Measurements from ENCODE around the gene TMEM214. TPM values are rescaled to one million over a fixed set of nuclear protein-coding genes. Genes with fewer than 3 reads are reported as not detected.

TMEM214 gene
- total RNA-seq, 4 donors from 2014 or later: 26.7 to 47.7 (median 35.3) TPM

- no peak for DNase-seq (ENCODE audit: extremely low spot score)
- intact Hi-C loops (cut with DNase I): no loop called here
- Histone ChIP-seq H3K9me3 (no peaks in the 10 kb centered on the region), H3K4me1 (peaks cover 56 to 92% (median 91%) of the 10 kb centered on the region in 4 donors), H3K27ac (replicated peaks in 1 of 4) (peak overlapping the region; percentile 98 to 99 (median 98)), H3K27me3 (no peaks in the 10 kb centered on the region), H3K4me3 (no peak overlapping the region), H3K36me3 (peaks cover 0 to under 1% (median 0%) of the 10 kb centered on the region in 4 donors)
- TF ChIP-seq POLR2A (IDR thresholded peaks at IDR 0.05; ENCODE audit: low read depth): no peak
- no peak for TF ChIP-seq CTCF (IDR thresholded peaks at IDR 0.05)
- TF ChIP-seq POLR2AphosphoS5 (IDR thresholded peaks at IDR 0.05): no peak
- TF ChIP-seq EP300 (IDR thresholded peaks at IDR 0.05): no peak
- 75% methylated on average over 4 of the region's 4 CpGs for WGBS
Measured at GRCh38 chr2:27076323-27076722, 43.6 kb downstream of the TMEM214 start.

- TF ChIP-seq CTCF (IDR thresholded peaks at IDR 0.05): no peak
- TF ChIP-seq EP300 (IDR thresholded peaks at IDR 0.05): no peak
- TF ChIP-seq POLR2AphosphoS5 (IDR thresholded peaks at IDR 0.05): no peak
- TF ChIP-seq POLR2A (IDR thresholded peaks at IDR 0.05; ENCODE audit: low read depth): no peak
- intact Hi-C loops (cut with DNase I): no loop called here
- no peaks in the 10 kb centered on the region for H3K9me3 ChIP-seq
- H3K4me3 ChIP-seq: no peak overlapping the region
- WGBS: 65% methylated on average over 7 of the region's 7 CpGs
- no peaks in the 10 kb centered on the region for H3K27me3 ChIP-seq
- H3K36me3 ChIP-seq: peaks cover 2 to 10% (median 4%) of the 10 kb centered on the region in 4 donors
- H3K27ac ChIP-seq (replicated peaks in 1 of 4): peak overlapping the region; percentile 98 to 99 (median 98)
- DNase-seq (ENCODE audit: extremely low spot score): no peak
- H3K4me1 ChIP-seq: peaks cover 62 to 97% (median 96%) of the 10 kb centered on the region in 4 donors
Measured at GRCh38 chr2:27077231-27077630, 44.5 kb downstream of the TMEM214 start.

GRCh38 chr2:27078267-27079194 lies 45.8 kb downstream of the TMEM214 start, which contains the start of gene EMILIN1:
Gene EMILIN1 (plus strand): TSS chr2:27078615. CDS start chr2:27079066, 451 bp downstream.
- Histone ChIP-seq H3K9me3 (no peaks in the 10 kb centered on the region), H3K27ac (replicated peaks in 1 of 4) (peak within 1 kb of the TSS; percentile 98 to 99 (median 98)), H3K4me3 (peak within 1 kb of the TSS; percentile 56 to 76 (median 70)), H3K36me3 (peaks cover 4 to 23% (median 12%) of the 10 kb centered on the region in 4 donors), H3K27me3 (no peaks in the 10 kb centered on the region), H3K4me1 (peaks cover 54 to 97% (median 96%) of the 10 kb centered on the region in 4 donors)
- 9% methylated on average over 34 of the region's 41 CpGs for WGBS
- intact Hi-C loops (cut with DNase I): loop anchor here (2.0 kb wide), 1 partner anchor 28 kb away; the partner anchor contains the start of gene AGBL5
- peak; percentile 97 for DNase-seq (ENCODE audit: extremely low spot score)
- TF ChIP-seq POLR2A (IDR thresholded peaks at IDR 0.05; ENCODE audit: low read depth) (no peak), EP300 (IDR thresholded peaks at IDR 0.05) (no peak), POLR2AphosphoS5 (IDR thresholded peaks at IDR 0.05) (peak; percentile 76 to 83), CTCF (IDR thresholded peaks at IDR 0.05) (peak in 1 of 3 experiments; percentile 18)

GRCh38 chr2:27079233-27080139 lies 46.7 kb downstream of the TMEM214 start:
- DNase-seq (ENCODE audit: extremely low spot score): no peak
- peaks cover 47 to 97% (median 96%) of the 10 kb centered on the region in 4 donors for H3K4me1 ChIP-seq

More at GRCh38 chr2:27079233-27080139, 46.7 kb downstream of the TMEM214 start:
- peak overlapping the region; percentile 56 to 76 (median 70) for H3K4me3 ChIP-seq
- intact Hi-C loops (cut with DNase I): loop anchor here (2.0 kb wide), 1 partner anchor 29 kb away; the partner anchor contains the start of gene AGBL5
- H3K9me3 ChIP-seq: no peaks in the 10 kb centered on the region
- WGBS: 35% methylated on average over 11 of the region's 14 CpGs
- peaks cover 4 to 27% (median 14%) of the 10 kb centered on the region in 4 donors for H3K36me3 ChIP-seq
- TF ChIP-seq POLR2A (IDR thresholded peaks at IDR 0.05; ENCODE audit: low read depth): no peak
- no peak for TF ChIP-seq CTCF (IDR thresholded peaks at IDR 0.05)
- TF ChIP-seq EP300 (IDR thresholded peaks at IDR 0.05): no peak
- no peak for TF ChIP-seq POLR2AphosphoS5 (IDR thresholded peaks at IDR 0.05)
- H3K27me3 ChIP-seq: no peaks in the 10 kb centered on the region
- peak overlapping the region; percentile 98 to 99 (median 98) for H3K27ac ChIP-seq (replicated peaks in 1 of 4)

Measured in esophagus muscularis mucosa (tissue), 4 donors.